ENCODE data around the gene SLC35E2B. TPM values are rescaled to one million over a fixed set of nuclear protein-coding genes. Genes with fewer than 3 reads are reported as not detected.

Gene SLC35E2B
- total RNA-seq, 2 donors from 2014 or later: 30.6 to 56.7 TPM

DNA sequence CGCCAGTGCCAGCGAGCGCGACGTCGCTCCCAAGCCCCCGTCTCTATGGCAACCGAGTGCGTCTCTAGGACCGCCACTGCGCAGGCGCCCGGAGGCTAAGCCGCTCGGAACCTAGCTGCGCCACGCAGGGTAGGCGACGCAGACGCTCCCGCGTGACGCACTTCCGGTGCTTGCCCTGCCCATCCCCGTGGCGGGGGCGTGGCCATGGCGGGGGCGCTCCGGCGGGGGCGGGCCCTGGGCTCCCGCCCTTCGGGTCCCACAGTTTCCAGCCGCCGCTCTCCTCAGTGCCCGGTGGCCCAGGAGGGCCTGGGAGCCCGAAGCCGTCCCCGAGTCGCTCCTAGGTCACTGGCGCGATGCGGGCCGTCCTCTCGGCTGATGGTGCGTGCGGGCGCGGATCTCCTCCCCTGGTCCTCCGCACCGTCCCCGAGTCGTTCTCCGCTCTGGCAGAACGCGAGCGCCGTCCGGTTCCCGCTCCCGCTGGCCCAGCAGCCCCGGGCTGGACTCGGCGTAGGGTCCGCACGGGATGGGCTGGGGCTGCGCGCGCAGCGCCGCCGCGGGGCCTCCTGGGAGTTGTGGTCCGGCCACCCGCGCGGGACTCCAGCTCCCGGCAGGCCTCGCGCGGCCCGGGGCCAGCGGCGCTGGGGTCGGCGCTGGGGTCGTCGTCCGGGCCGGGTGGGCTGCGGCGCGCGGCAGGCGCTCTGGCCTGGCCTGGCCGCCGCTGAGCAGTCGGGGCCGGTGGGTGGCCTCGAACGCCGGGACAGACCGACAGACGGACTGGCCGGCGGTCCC, 77.1 kb downstream of the SLC35E2B start, which contains the start of gene MIB2:
Gene MIB2 (plus strand): TSS at position 245 of the 789 bp plus-strand sequence. CDS start 7,953 bp downstream, outside the sequence.
- 1% methylated on average over 102 of the region's 107 CpGs; no CpG with 5 or more reads in 1 of the 2 donors for WGBS, 2 donors
- intact Hi-C loops (cut with DNase I): no loop called here

DNA sequence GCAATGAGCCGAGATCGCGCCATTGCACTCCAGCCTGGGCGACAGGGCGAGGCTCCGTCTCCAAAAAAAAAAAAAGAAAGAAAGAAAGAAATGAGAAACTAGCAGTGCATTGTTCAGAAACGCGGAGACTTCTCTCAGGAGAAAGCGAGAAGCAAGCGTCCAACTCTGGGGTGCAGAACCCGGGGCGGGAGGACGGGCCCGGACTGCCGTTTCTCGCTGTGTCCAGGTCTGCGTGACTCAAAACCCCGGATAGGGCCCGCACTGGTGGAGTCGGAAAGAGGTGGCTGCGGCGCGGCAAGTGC, 77.7 kb downstream of the SLC35E2B start:
- 0 to 1% methylated on average over 13 to 23 of the region's 23 CpGs for WGBS, 2 donors
- H3K4me3 ChIP-seq: peak overlapping the region; percentile 14 to 98
- no peaks in the 10 kb centered on the region for H3K9me3 ChIP-seq
- H3K4me1 ChIP-seq: peaks cover 30% of the 10 kb centered on the region
- intact Hi-C loops (cut with DNase I): no loop called here
- DNase-seq (no peak), ATAC-seq (no peak)
- no peaks in the 10 kb centered on the region for H3K27me3 ChIP-seq
- TF ChIP-seq POLR2A (IDR thresholded peaks at IDR 0.05): peak in 1 of 3 donors; percentile 70
- TF ChIP-seq, protein P1, sequence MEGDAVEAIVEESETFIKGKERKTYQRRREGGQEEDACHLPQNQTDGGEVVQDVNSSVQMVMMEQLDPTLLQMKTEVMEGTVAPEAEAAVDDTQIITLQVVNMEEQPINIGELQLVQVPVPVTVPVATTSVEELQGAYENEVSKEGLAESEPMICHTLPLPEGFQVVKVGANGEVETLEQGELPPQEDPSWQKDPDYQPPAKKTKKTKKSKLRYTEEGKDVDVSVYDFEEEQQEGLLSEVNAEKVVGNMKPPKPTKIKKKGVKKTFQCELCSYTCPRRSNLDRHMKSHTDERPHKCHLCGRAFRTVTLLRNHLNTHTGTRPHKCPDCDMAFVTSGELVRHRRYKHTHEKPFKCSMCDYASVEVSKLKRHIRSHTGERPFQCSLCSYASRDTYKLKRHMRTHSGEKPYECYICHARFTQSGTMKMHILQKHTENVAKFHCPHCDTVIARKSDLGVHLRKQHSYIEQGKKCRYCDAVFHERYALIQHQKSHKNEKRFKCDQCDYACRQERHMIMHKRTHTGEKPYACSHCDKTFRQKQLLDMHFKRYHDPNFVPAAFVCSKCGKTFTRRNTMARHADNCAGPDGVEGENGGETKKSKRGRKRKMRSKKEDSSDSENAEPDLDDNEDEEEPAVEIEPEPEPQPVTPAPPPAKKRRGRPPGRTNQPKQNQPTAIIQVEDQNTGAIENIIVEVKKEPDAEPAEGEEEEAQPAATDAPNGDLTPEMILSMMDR (IDR thresholded peaks at IDR 0.05): peak in 1 of 7 experiments; percentile 8
- H3K27ac ChIP-seq: peak overlapping the region; percentile 93 to 100 (median 97)
- H3K36me3 ChIP-seq (replicated peaks in 1 of 2; ENCODE audit: insufficient read depth in 1 of 2, low read depth in 2 of 2): no peaks in the 10 kb centered on the region

More for the DNA sequence above, 77.1 kb downstream of the SLC35E2B start, which contains the start of gene MIB2:
- peak within 1 kb of the TSS; percentile 88 to 98 for H3K4me3 ChIP-seq
- ATAC-seq (peak; percentile 92), DNase-seq (peak; percentile 96 to 98 (median 98))
- peak within 1 kb of the TSS; percentile 93 to 100 (median 97) for H3K27ac ChIP-seq
- H3K9me3 ChIP-seq: no peaks in the 10 kb centered on the region
- H3K36me3 ChIP-seq (replicated peaks in 1 of 2; ENCODE audit: insufficient read depth in 1 of 2, low read depth in 2 of 2): no peaks in the 10 kb centered on the region
- no peaks in the 10 kb centered on the region for H3K27me3 ChIP-seq
- TF ChIP-seq, protein P1 (IDR thresholded peaks at IDR 0.05): peak in 1 of 7 experiments; percentile 6
- peak; percentile 67 to 87 (median 74) for TF ChIP-seq POLR2A (IDR thresholded peaks at IDR 0.05)
- peaks cover 30% of the 10 kb centered on the region for H3K4me1 ChIP-seq

DNA sequence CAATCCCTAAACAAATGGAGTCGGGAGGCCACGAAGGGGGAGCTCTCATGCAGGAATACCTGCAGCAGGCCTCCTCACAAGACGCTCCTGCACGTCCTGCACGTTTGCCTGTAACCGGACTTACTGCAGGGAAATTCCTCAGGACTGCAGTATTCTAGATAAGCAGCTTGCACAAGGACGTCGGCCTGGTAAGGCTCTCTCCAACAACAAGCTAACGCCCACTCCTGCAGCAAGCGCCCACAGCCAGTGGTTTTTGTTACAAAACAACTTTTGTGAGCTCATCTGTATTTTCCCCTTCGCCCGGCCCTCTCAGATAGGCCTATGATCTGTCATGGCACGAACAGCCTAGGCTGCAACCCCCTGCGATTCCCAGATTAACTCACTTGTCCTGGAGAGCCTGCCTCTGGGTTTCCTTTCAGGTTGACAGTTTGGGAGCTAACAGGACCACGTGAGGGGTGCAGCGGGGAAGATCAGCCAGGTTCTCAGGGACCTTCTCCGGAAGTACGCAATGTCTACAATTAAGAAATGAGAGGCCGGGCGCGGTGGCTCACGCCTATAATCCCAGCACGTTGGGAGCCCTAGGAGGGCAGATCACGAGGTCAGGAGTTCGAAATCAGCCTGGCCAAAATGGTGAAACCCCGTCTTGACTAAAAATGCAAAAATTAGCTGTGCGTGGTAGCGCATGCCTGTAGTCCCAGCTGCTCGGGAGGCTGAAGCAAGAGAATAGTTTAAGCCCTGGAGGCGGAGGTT, 78.2 kb downstream of the SLC35E2B start:
- Histone ChIP-seq H3K36me3 (replicated peaks in 1 of 2; ENCODE audit: insufficient read depth in 1 of 2, low read depth in 2 of 2) (no peaks in the 10 kb centered on the region), H3K4me1 (peaks cover 30% of the 10 kb centered on the region), H3K27ac (peak overlapping the region; percentile 20 to 100 (median 96)), H3K4me3 (peak overlapping the region; percentile 14 to 98), H3K9me3 (no peaks in the 10 kb centered on the region), H3K27me3 (no peaks in the 10 kb centered on the region)
- ATAC-seq (peak; percentile 3), DNase-seq (peak; percentile 57 to 76 (median 63))
- WGBS, 2 donors: 1 to 6% methylated on average over 21 to 30 of the region's 30 CpGs
- TF ChIP-seq, protein P1 (IDR thresholded peaks at IDR 0.05): no peak
- TF ChIP-seq POLR2A (IDR thresholded peaks at IDR 0.05): peak in 2 of 3 donors; percentile 41 to 44
- intact Hi-C loops (cut with DNase I): no loop called here

DNA sequence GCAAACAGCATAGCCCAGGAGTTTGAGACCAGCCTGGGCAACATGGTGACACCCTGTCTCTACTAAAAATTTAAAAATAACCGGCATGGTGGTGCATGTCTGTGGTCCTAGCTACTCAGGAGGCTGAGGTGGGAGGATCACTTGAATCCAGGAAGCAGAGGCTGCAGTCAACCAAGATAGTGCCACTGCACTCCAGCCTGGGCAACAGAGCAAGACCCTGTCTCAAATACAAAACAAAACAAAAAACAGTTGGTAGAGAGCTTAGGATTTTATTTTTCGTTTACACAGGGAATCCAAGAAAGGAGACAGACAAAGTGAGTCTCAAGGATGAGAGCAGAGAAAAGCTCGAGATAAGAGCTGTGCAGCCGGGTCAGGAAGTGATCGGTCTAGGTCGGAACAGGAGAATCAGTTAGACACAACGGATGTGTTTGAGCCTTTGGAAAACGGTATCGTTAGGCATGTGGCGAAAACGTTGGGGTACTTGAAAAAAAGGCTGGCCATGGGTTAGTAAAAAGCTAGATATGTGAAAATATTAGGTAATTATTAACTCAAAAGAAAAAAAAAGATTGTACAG, 79.0 kb downstream of the SLC35E2B start:
- H3K4me1 ChIP-seq: peaks cover 30% of the 10 kb centered on the region
- intact Hi-C loops (cut with DNase I): no loop called here
- H3K27ac ChIP-seq: peak overlapping the region in 3 of 4 donors; percentile 47 to 100 (median 98)
- TF ChIP-seq, protein P1 (IDR thresholded peaks at IDR 0.05): no peak
- TF ChIP-seq POLR2A (IDR thresholded peaks at IDR 0.05): no peak
- DNase-seq (no peak), ATAC-seq (no peak)
- no peaks in the 10 kb centered on the region for H3K36me3 ChIP-seq (replicated peaks in 1 of 2; ENCODE audit: insufficient read depth in 1 of 2, low read depth in 2 of 2)
- H3K27me3 ChIP-seq: no peaks in the 10 kb centered on the region
- H3K9me3 ChIP-seq: no peaks in the 10 kb centered on the region
- H3K4me3 ChIP-seq: no peak overlapping the region
- 18 to 20% methylated on average over 11 of the region's 11 CpGs for WGBS, 2 donors

Data from body of pancreas (tissue), 4 donors.